Heart left ventricle (tissue), 13 donors: ENCODE results near the gene DNAH3.

Experiments
- POLR2A ChIP-seq, 2 donors: fragments of 450-650 bp; IDR thresholded peaks; one replicate each; pipeline ENCODE4 v1.6.1; 2017; ENCODE audit warnings: antibody characterized with exemption in 2 of 2, mild to moderate bottlenecking in 2 of 2, moderate library complexity in 2 of 2
- TF ChIP-seq, protein P1 (sequence below), 12 donors: fragments of 200-600 bp; sonication (generic) in 4 of 12; IDR thresholded peaks; one replicate each; pipeline versions ENCODE4 v1.5.0 to v1.8.0; 2018 to 2022; ENCODE audit warnings: antibody characterized with exemption in 12 of 12, mild to moderate bottlenecking in 5 of 12
- donor health status: ischemic (EF 13 %, LVEDD 7.1; RV severe dilation, severe dysfunction).
- donor health status: DM: no; HTN: yes; CAD: no.
- donor health status: DM: no; HTN: no; CAD: no.
- donor health status: ischemic (EF 25% LVEDD 6.9; RV normal size, moderate dysfunction).
- donor health status: ischemic (EF 25% LVEDD 5.7; RV mildly dilated, moderate dysfunction).
- donor health status: ischemic (EF 35%, LVEDD 5.7; RV mildly dilated, moderate dysfunction).
- donor health status: nonischemic (EF 11% LVEDD 7.7; RV severe dilation, severe dysfunction).
- donor health status: DM: yes; HTN: yes; CAD: no.
- donor health status: PGD.
- donor health status: ischemic (EF 29% LVEDD 5.4; RV normal size, mild dysfunction).
- donor health status: nonischemic (EF 23%, LVEDD 6.1; RV moderate dilation, normal function).

DNA sequence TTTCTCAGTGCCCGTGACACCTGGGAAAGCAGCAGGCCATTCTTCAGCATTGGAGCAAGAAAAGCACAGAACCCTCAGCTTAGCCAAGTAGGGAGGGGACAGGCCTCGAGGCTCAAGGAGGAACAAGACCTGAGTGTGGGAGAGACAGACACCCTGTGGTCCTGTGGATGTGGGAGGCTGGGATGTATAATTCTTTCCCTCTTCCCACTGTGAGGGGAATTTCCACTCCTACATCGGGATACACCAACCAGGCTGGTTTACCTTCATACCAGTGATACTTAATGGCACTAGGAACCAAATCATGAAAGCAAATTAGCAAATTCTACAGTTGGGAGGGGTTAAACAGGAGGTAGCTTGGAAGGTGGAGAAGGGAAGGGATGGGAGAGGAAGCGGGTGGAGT, 208.4 kb downstream of the DNAH3 start:
- TF ChIP-seq, protein P1, sequence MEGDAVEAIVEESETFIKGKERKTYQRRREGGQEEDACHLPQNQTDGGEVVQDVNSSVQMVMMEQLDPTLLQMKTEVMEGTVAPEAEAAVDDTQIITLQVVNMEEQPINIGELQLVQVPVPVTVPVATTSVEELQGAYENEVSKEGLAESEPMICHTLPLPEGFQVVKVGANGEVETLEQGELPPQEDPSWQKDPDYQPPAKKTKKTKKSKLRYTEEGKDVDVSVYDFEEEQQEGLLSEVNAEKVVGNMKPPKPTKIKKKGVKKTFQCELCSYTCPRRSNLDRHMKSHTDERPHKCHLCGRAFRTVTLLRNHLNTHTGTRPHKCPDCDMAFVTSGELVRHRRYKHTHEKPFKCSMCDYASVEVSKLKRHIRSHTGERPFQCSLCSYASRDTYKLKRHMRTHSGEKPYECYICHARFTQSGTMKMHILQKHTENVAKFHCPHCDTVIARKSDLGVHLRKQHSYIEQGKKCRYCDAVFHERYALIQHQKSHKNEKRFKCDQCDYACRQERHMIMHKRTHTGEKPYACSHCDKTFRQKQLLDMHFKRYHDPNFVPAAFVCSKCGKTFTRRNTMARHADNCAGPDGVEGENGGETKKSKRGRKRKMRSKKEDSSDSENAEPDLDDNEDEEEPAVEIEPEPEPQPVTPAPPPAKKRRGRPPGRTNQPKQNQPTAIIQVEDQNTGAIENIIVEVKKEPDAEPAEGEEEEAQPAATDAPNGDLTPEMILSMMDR (IDR thresholded peaks at IDR 0.05), result no peak
- TF ChIP-seq POLR2A (IDR thresholded peaks at IDR 0.05), result no peak
